ENCODE measurements around the gene VOPP1. TPM values are rescaled to one million over a fixed set of nuclear protein-coding genes. Genes with fewer than 3 reads are reported as not detected.

The VOPP1 gene
- total RNA-seq, 4 donors from 2014 or later = 22.1 to 58.9 (median 39.8) TPM

GRCh38 chr7:55485501-55486191, 86.7 kb downstream of the VOPP1 start:
- H3K9me3 ChIP-seq = no peaks in the 10 kb centered on the region
- H3K4me3 ChIP-seq = no peak overlapping the region
- peak overlapping the region in 1 of 2 donors; percentile 52 for H3K27ac ChIP-seq
- H3K4me1 ChIP-seq = peaks cover 0 to 14% of the 10 kb centered on the region in 2 donors
- H3K27me3 ChIP-seq = no peaks in the 10 kb centered on the region
- no peak for DNase-seq
- intact Hi-C loops (cut with DNase I; ENCODE audit: low total_unique reads) = no loop called here
- H3K36me3 ChIP-seq = no peaks in the 10 kb centered on the region
- TF ChIP-seq POLR2A (IDR thresholded peaks at IDR 0.05) (no peak), CTCF (IDR thresholded peaks at IDR 0.05) (no peak)

GRCh38 chr7:55484834-55485233, 87.5 kb downstream of the VOPP1 start:
- Histone ChIP-seq H3K9me3 (no peaks in the 10 kb centered on the region), H3K4me1 (peaks cover 0 to 14% of the 10 kb centered on the region in 2 donors), H3K27me3 (no peaks in the 10 kb centered on the region), H3K4me3 (no peak overlapping the region), H3K27ac (no peak overlapping the region), H3K36me3 (no peaks in the 10 kb centered on the region)
- DNase-seq = no peak
- TF ChIP-seq POLR2A (IDR thresholded peaks at IDR 0.05) (no peak), CTCF (IDR thresholded peaks at IDR 0.05) (no peak)
- intact Hi-C loops (cut with DNase I; ENCODE audit: low total_unique reads) = no loop called here

- DNase-seq = no peak
- H3K9me3 ChIP-seq = no peaks in the 10 kb centered on the region
- no peak for TF ChIP-seq POLR2A (IDR thresholded peaks at IDR 0.05)
- TF ChIP-seq CTCF (IDR thresholded peaks at IDR 0.05) = no peak
- no peaks in the 10 kb centered on the region for H3K27me3 ChIP-seq
- H3K36me3 ChIP-seq = no peaks in the 10 kb centered on the region
- peaks cover 0 to 14% of the 10 kb centered on the region in 2 donors for H3K4me1 ChIP-seq
- no peak overlapping the region for H3K4me3 ChIP-seq
- intact Hi-C loops (cut with DNase I; ENCODE audit: low total_unique reads) = no loop called here
- H3K27ac ChIP-seq = no peak overlapping the region
Observed at GRCh38 chr7:55484241-55484640, 88.1 kb downstream of the VOPP1 start.

GRCh38 chr7:55483046-55483445, 89.3 kb downstream of the VOPP1 start:
- Histone ChIP-seq H3K4me3 (no peak overlapping the region), H3K36me3 (no peaks in the 10 kb centered on the region), H3K4me1 (peaks cover 0 to 14% of the 10 kb centered on the region in 2 donors), H3K27ac (peak overlapping the region in 1 of 2 donors; percentile 45), H3K27me3 (no peaks in the 10 kb centered on the region), H3K9me3 (no peaks in the 10 kb centered on the region)
- TF ChIP-seq CTCF (IDR thresholded peaks at IDR 0.05) (no peak), POLR2A (IDR thresholded peaks at IDR 0.05) (no peak)
- DNase-seq = no peak
- intact Hi-C loops (cut with DNase I; ENCODE audit: low total_unique reads) = no loop called here

- TF ChIP-seq POLR2A (IDR thresholded peaks at IDR 0.05) = no peak
- no peak for TF ChIP-seq CTCF (IDR thresholded peaks at IDR 0.05)
- Histone ChIP-seq H3K27ac (no peak overlapping the region), H3K4me3 (no peak overlapping the region), H3K4me1 (peaks cover 0 to 8% of the 10 kb centered on the region in 2 donors), H3K27me3 (no peaks in the 10 kb centered on the region), H3K36me3 (no peaks in the 10 kb centered on the region), H3K9me3 (no peaks in the 10 kb centered on the region)
- intact Hi-C loops (cut with DNase I; ENCODE audit: low total_unique reads) = no loop called here
- DNase-seq = no peak
Observed at GRCh38 chr7:55481155-55481554, 91.1 kb downstream of the VOPP1 start.

Measured in uterus (tissue), 4 donors.